HepG2 (cell line): ENCODE measurements around the gene INHA. TPM values are rescaled to one million over a fixed set of nuclear protein-coding genes. Genes with fewer than 3 reads are reported as not detected.

ENCODE experiments used
- CENPT ChIP-seq: sonication (generic); formaldehyde crosslinking; IDR thresholded peaks from 2 replicates; pipeline ENCODE4 v1.8.0; 2022; ENCODE audit warnings: low read depth, mild to moderate bottlenecking, moderate library complexity, missing genetic modification reagents
- CTCF ChIP-seq: sonication (generic); formaldehyde crosslinking; IDR thresholded peaks from 2 replicates; pipeline ENCODE4 v1.5.0; 2020; ENCODE audit warnings: mild to moderate bottlenecking, missing genetic modification reagents, moderate library complexity
- HNF4A ChIP-seq: sonication (generic); formaldehyde crosslinking; IDR thresholded peaks from 2 replicates; pipeline ENCODE4 v1.4.0; 2020; ENCODE audit warnings: missing genetic modification reagents
- MED8 ChIP-seq: sonication (generic); formaldehyde crosslinking; IDR thresholded peaks from 2 replicates; pipeline ENCODE4 v1.8.1; 2023; ENCODE audit warnings: mild to moderate bottlenecking, missing genetic modification reagents; ENCODE audit not compliant: insufficient replicate concordance
- PREB ChIP-seq: sonication (generic); formaldehyde crosslinking; IDR thresholded peaks from 2 replicates; pipeline ENCODE4 v1.4.0; 2020; ENCODE audit warnings: missing genetic modification reagents
- RERE ChIP-seq: IDR thresholded peaks from 2 replicates; pipeline ENCODE4 v1.6.1; 2016; ENCODE audit warnings: low read depth, missing genetic modification reagents, missing compliant biosample characterization
- REST ChIP-seq, 2 experiments: IDR thresholded peaks; 2 replicates each; pipeline ENCODE4 v1.6.1; 2011 to 2012; ENCODE audit warnings: low read length in 2 of 2, borderline replicate concordance in 1 of 2, low read depth in 1 of 2, mild to moderate bottlenecking in 1 of 2, moderate library complexity in 1 of 2
- SP5 ChIP-seq: IDR thresholded peaks from 2 replicates; pipeline ENCODE4 v1.6.1; 2016; ENCODE audit warnings: low read depth, borderline replicate concordance
- TCF7 ChIP-seq: sonication (generic); IDR thresholded peaks from 2 replicates; pipeline ENCODE4 v1.6.1; 2016; ENCODE audit warnings: antibody characterized with exemption, low read depth
- ZHX1 ChIP-seq: sonication (generic); formaldehyde crosslinking; IDR thresholded peaks from 2 replicates; pipeline ENCODE4 v1.8.1; 2022; ENCODE audit warnings: low read depth, mild to moderate bottlenecking, missing genetic modification reagents
- ZKSCAN8 ChIP-seq: IDR thresholded peaks from 2 replicates; pipeline ENCODE4 v1.6.1; 2016; ENCODE audit warnings: borderline replicate concordance, missing genetic modification reagents, missing compliant biosample characterization
- ZNF253 ChIP-seq: sonication (generic); formaldehyde crosslinking; IDR thresholded peaks from 2 replicates; pipeline ENCODE4 v1.8.0; 2022; ENCODE audit warnings: mild to moderate bottlenecking, missing genetic modification reagents, borderline replicate concordance
- polyA plus RNA-seq, 8 experiments: library from polyadenylated mRNA; depleted of rRNA in 3 of 8; stranded (reverse) in 7 of 8; unstranded in 1 of 8; fragments of >200 nt; fragmentation: Illumina TruSeq in 4 of 8; extraction: Trizol in 4 of 8; gene quantifications; 2 replicates each; pipeline versions ENCODE4 v1.2.1 to v1.2.3, GENCODE V29; 2011 to 2016; ENCODE audit warnings: low read depth in 4 of 8, missing spikeins in 1 of 8, mixed read lengths in 1 of 8; ENCODE audit not compliant: insufficient read depth in 1 of 8
- total RNA-seq, 5 experiments: library from RNA; depleted of rRNA; stranded (reverse); fragments of >200 nt; fragmentation: Illumina TruSeq; extraction: Trizol; gene quantifications; 2 replicates each; pipeline ENCODE4 v1.2.3, GENCODE V29; 2016; ENCODE audit warnings: low read depth in 1 of 5

Gene INHA
- total and polyA plus RNA-seq, 2 of the 13 experiments (the other 11 are each of a cell fraction or from before 2014, with no cell fraction given), result 4.1 to 15.2 TPM

- peak; percentile 47; the same call in 1 of the 2 replicates for TF ChIP-seq CTCF
- TF ChIP-seq TCF7, result no peak
- TF ChIP-seq PREB (CRISPR knock-in tag), result no peak
- TF ChIP-seq ZKSCAN8 (CRISPR knock-in tag), result no peak
- no peak for TF ChIP-seq RERE (CRISPR knock-in tag)
- TF ChIP-seq ZHX1 (CRISPR knock-in tag), result peak; percentile 86
- TF ChIP-seq HNF4A, result no peak
- TF ChIP-seq SP5 (CRISPR knock-in tag), result no peak
- TF ChIP-seq MED8 (CRISPR knock-in tag), result no peak
- TF ChIP-seq CENPT (CRISPR knock-in tag), result peak; percentile 91; the same call in 1 of the 2 replicates
- TF ChIP-seq REST (IDR thresholded peaks at IDR 0.05; ENCODE audit: borderline replicate concordance in 1 of 2, low read depth in 1 of 2, low read length in 2 of 2), result 0 out of 4 replicates have a peak, but pooled peaks of 1 of the 2 experiments have one; percentile 32
- TF ChIP-seq ZNF253 (CRISPR knock-in tag), result no peak; the same call in 1 of the 2 replicates
Measured at GRCh38 chr2:219570194-219570923, 1.8 kb upstream of the INHA start (continued).
